HG03442 (cell line): ENCODE measurements around the gene BIRC2.
A peak's percentile ranks its signal among the peaks of the same experiment; 100 is the strongest.

Source experiments
- ATAC-seq: cut with Tn5 transposase; IDR thresholded peaks from one replicate; pipeline ENCODE4 v1.9.1; 2021; ENCODE audit warnings: mild to moderate bottlenecking, moderate library complexity; ENCODE audit not compliant: unreplicated experiment

BIRC2 gene

GRCh38 chr11:102322560-102322959, 24.5 kb upstream of the BIRC2 start:
- no peak for ATAC-seq

GRCh38 chr11:102323542-102324251, 23.3 kb upstream of the BIRC2 start:
- no peak for ATAC-seq

- ATAC-seq, result no peak
Measured at GRCh38 chr11:102325088-102325487, 21.9 kb upstream of the BIRC2 start.

GRCh38 chr11:102328748-102329147, 18.3 kb upstream of the BIRC2 start:
- no peak for ATAC-seq

- no peak for ATAC-seq
Measured at GRCh38 chr11:102330231-102330630, 16.8 kb upstream of the BIRC2 start.

- ATAC-seq, result no peak
Measured at GRCh38 chr11:102331341-102331740, 15.7 kb upstream of the BIRC2 start.

GRCh38 chr11:102332611-102332994, 14.4 kb upstream of the BIRC2 start:
- no peak for ATAC-seq

- no peak for ATAC-seq
Measured at GRCh38 chr11:102338479-102339010, 8.5 kb upstream of the BIRC2 start.

GRCh38 chr11:102341311-102341710, 5.7 kb upstream of the BIRC2 start:
- ATAC-seq, result peak; percentile 7

- peak; percentile 40 for ATAC-seq
Measured at GRCh38 chr11:102341844-102342318, 5.1 kb upstream of the BIRC2 start.

GRCh38 chr11:102343809-102344208, 3.2 kb upstream of the BIRC2 start:
- ATAC-seq, result no peak

GRCh38 chr11:102345904-102346303, 1.1 kb upstream of the BIRC2 start:
- no peak for ATAC-seq

- no peak for ATAC-seq
Measured at GRCh38 chr11:102346456-102346747, 612 bp upstream of the BIRC2 start.

- peak; percentile 3 for ATAC-seq
Measured at GRCh38 chr11:102347462-102348370, 702 bp downstream of the BIRC2 start.

- no peak for ATAC-seq
Measured at GRCh38 chr11:102357116-102357515, 10.1 kb downstream of the BIRC2 start.

GRCh38 chr11:102359372-102359771, 12.4 kb downstream of the BIRC2 start:
- no peak for ATAC-seq

GRCh38 chr11:102360681-102361080, 13.7 kb downstream of the BIRC2 start:
- no peak for ATAC-seq

GRCh38 chr11:102361086-102362031, 14.3 kb downstream of the BIRC2 start:
- ATAC-seq, result peak; percentile 96

- no peak for ATAC-seq
Measured at GRCh38 chr11:102364991-102365390, 18.0 kb downstream of the BIRC2 start.

- ATAC-seq, result no peak
Measured at GRCh38 chr11:102367364-102367763, 20.4 kb downstream of the BIRC2 start.

GRCh38 chr11:102368472-102368871, 21.5 kb downstream of the BIRC2 start:
- ATAC-seq, result peak; percentile 100
